Keratinocyte (primary cell): ENCODE data around the gene DRP2. TPM values are rescaled to one million over a fixed set of nuclear protein-coding genes. Genes with fewer than 3 reads are reported as not detected.

Experiments
- DNase-seq: peaks from one replicate; pipeline ENCODE4 v3.0.0-alpha.2; 2011; ENCODE audit warnings: low read depth, missing footprints, low spot score
- FAIRE-seq: peaks from 2 replicates; lab custom pipeline; 2011; peaks lifted over from hg19 to GRCh38; lab: Jason Lieb, UNC
- H2AFZ ChIP-seq: 2 replicates; pipeline ENCODE4 v1.6.0; 2012; ENCODE audit warnings: low read length, control low read depth, inconsistent platforms; ENCODE audit not compliant: control insufficient read depth
- H3K27ac ChIP-seq: 2 replicates; pipeline ENCODE4 v1.5.1; 2011; ENCODE audit warnings: low read length; ENCODE audit not compliant: control insufficient read depth, insufficient read depth
- H3K27me3 ChIP-seq: 3 replicates; pipeline ENCODE4 v1.6.0; 2011; ENCODE audit warnings: low read length; ENCODE audit not compliant: control insufficient read depth, insufficient read depth; ENCODE audit errors: extremely low read depth
- H3K36me3 ChIP-seq, 2 experiments: 2 replicates in 1 of 2; 3 replicates in 1 of 2; pipeline ENCODE4 v1.5.1; 2011; ENCODE audit warnings: low read length in 2 of 2, mild to moderate bottlenecking in 1 of 2; ENCODE audit not compliant: control insufficient read depth in 2 of 2, insufficient read depth in 2 of 2; ENCODE audit errors: extremely low read depth in 1 of 2
- H3K4me1 ChIP-seq: 3 replicates; pipeline ENCODE4 v1.5.1; 2011; ENCODE audit warnings: low read length; ENCODE audit not compliant: control insufficient read depth, insufficient read depth; ENCODE audit errors: extremely low read depth
- H3K4me2 ChIP-seq: 3 replicates; pipeline ENCODE4 v1.6.0; 2011; ENCODE audit warnings: low read depth, low read length; ENCODE audit not compliant: control insufficient read depth, insufficient read depth; ENCODE audit errors: extremely low read depth
- H3K4me3 ChIP-seq, 3 experiments: fragments of 200-600 bp in 1 of 3; sonication (generic) in 1 of 3; 2 replicates in 2 of 3; 3 replicates in 1 of 3; pipeline ENCODE4 v1.5.1; 2011 to 2016; ENCODE audit warnings: low read length in 3 of 3, mild to moderate bottlenecking in 3 of 3, control low read depth in 2 of 3, inconsistent platforms in 1 of 3, low read depth in 1 of 3, mixed read lengths in 1 of 3, mixed run types in 1 of 3, moderate library complexity in 1 of 3; ENCODE audit not compliant: control insufficient read depth in 2 of 3, insufficient read depth in 2 of 3; ENCODE audit errors: extremely low read depth in 1 of 3
- H3K79me2 ChIP-seq: 2 replicates; pipeline ENCODE4 v1.6.0; 2012; ENCODE audit warnings: low read length; ENCODE audit not compliant: control insufficient read depth, insufficient read depth
- H3K9ac ChIP-seq: 3 replicates; pipeline ENCODE4 v1.6.0; 2011; ENCODE audit warnings: low read length; ENCODE audit not compliant: control insufficient read depth, insufficient read depth; ENCODE audit errors: extremely low read depth
- H3K9me1 ChIP-seq: 3 replicates; pipeline ENCODE4 v1.6.0; 2011; ENCODE audit warnings: low read length; ENCODE audit not compliant: control insufficient read depth, insufficient read depth; ENCODE audit errors: extremely low read depth
- H3K9me3 ChIP-seq: 2 replicates; pipeline ENCODE4 v1.5.1; 2012; ENCODE audit warnings: low read depth, low read length; ENCODE audit not compliant: control insufficient read depth
- H4K20me1 ChIP-seq: 3 replicates; pipeline ENCODE4 v1.6.0; 2011; ENCODE audit warnings: low read length; ENCODE audit not compliant: control insufficient read depth, insufficient read depth; ENCODE audit errors: extremely low read depth
- CTCF ChIP-seq, 3 experiments: IDR thresholded peaks in 1 of 3; conservative IDR thresholded peaks in 1 of 3; optimal IDR thresholded peaks in 1 of 3; 2 replicates in 2 of 3; 3 replicates in 1 of 3; pipeline versions ENCODE3 to v1.5.1; 2011; ENCODE audit warnings: low read length in 3 of 3, mild to moderate bottlenecking in 3 of 3, moderate library complexity in 2 of 3, control low read depth in 1 of 3, inconsistent platforms in 1 of 3; ENCODE audit not compliant: insufficient read depth in 2 of 3; ENCODE audit errors: extremely low read depth in 1 of 3
- EZH2 ChIP-seq: IDR thresholded peaks from one replicate; pipeline ENCODE4 v1.6.1; 2012; ENCODE audit warnings: inconsistent platforms, mild to moderate bottlenecking, low read length, moderate library complexity
- dilution Hi-C: fragments of 300-500 bp; cut with MboI; formaldehyde crosslinking; loops from one replicate; pipeline ENCODE4 v1.7.0; 2020; ENCODE audit warnings: low sequenced_read_pairs; ENCODE audit not compliant: extremely low pct_ligation_motif_present
- polyA plus RNA-seq, 5 experiments: library from polyadenylated mRNA; depleted of rRNA in 3 of 5; stranded (reverse) in 3 of 5; stranded (forward) in 1 of 5; unstranded in 1 of 5; fragments of >200 nt; gene quantifications; 1 replicate in 1 of 5; 2 replicates in 3 of 5; 3 replicates in 1 of 5; pipeline versions ENCODE4 v1.2.1 to v1.2.3, GENCODE V29; 2011 to 2012; ENCODE audit warnings: missing spikeins in 2 of 5, low read depth in 1 of 5, low replicate concordance in 1 of 5

Gene DRP2
- polyA plus RNA-seq, 1 donor (not counting 4 experiments of a cell fraction or from before 2014, with no cell fraction given): 0.08 TPM

GRCh38 chrX:101219864-101220346 lies 319 bp downstream of the DRP2 start:
- Histone ChIP-seq H2AFZ (no peak overlapping the region), H3K9ac (no peak overlapping the region), H4K20me1 (no peaks in the 10 kb centered on the region), H3K27ac (no peak overlapping the region), H3K4me2 (no peak overlapping the region), H3K4me1 (no peaks in the 10 kb centered on the region), H3K9me3 (no peaks in the 10 kb centered on the region), H3K36me3 (no peaks in the 10 kb centered on the region), H3K79me2 (no peaks in the 10 kb centered on the region), H3K27me3 (no peaks in the 10 kb centered on the region), H3K4me3 (no peak overlapping the region), H3K9me1 (no peaks in the 10 kb centered on the region)
- TF ChIP-seq CTCF (optimal IDR thresholded peaks at IDR 0.05 in 1 of 3, IDR thresholded peaks at IDR 0.05 in 1 of 3, conservative IDR thresholded peaks at IDR 0.05 in 1 of 3; ENCODE audit: extremely low read depth in 1 of 3, insufficient read depth in 2 of 3, low read length in 3 of 3): no peak
- TF ChIP-seq EZH2: no peak
- FAIRE-seq (no peak), DNase-seq (no peak)
- dilution Hi-C loops: no loop called here

DNA sequence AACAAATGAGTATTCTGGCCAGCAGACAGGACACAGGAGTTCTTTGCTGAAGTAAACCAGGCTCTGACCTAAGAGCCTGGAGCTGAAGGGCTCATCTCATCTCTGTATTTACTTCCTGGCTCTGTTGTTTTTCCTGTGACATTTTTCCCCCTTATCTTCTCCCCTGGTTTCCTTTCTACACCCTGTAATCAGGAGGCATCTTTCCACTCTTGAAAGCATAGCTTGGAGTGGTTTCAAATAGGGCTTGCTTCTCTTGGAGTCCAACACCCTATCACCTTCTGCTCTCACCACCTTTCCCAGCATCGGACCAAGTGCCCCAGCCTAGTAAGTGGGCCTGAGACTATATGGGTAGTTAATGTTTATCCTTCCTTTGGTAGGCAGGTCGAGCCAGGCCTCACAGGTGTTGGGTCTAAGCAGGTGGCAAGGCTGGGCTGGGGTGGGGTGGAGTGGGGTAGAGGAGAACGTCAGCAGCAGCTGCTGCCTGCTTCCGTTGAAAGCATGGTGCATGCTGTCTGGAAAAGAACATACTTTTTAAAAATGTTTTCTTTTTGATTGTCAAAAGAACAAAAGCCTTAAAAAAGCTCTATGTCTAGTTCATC lies 1.2 kb downstream of the DRP2 start:
- no peak overlapping the region for H3K4me2 ChIP-seq
- H3K79me2 ChIP-seq: no peaks in the 10 kb centered on the region
- H3K4me1 ChIP-seq: no peaks in the 10 kb centered on the region
- dilution Hi-C loops: no loop called here
- no peak overlapping the region for H3K4me3 ChIP-seq
- H3K27me3 ChIP-seq: no peaks in the 10 kb centered on the region
- H3K9me1 ChIP-seq: no peaks in the 10 kb centered on the region
- TF ChIP-seq EZH2 (no peak), CTCF (optimal IDR thresholded peaks at IDR 0.05 in 1 of 3, IDR thresholded peaks at IDR 0.05 in 1 of 3, conservative IDR thresholded peaks at IDR 0.05 in 1 of 3; ENCODE audit: extremely low read depth in 1 of 3, insufficient read depth in 2 of 3, low read length in 3 of 3) (no peak)
- H3K9me3 ChIP-seq: no peaks in the 10 kb centered on the region
- no peak overlapping the region for H2AFZ ChIP-seq
- H3K27ac ChIP-seq: no peak overlapping the region
- FAIRE-seq: no peak
- no peaks in the 10 kb centered on the region for H4K20me1 ChIP-seq
- DNase-seq: no peak
- H3K36me3 ChIP-seq: no peaks in the 10 kb centered on the region
- no peak overlapping the region for H3K9ac ChIP-seq
